ENCODE results near the gene PGC. TPM values are rescaled to one million over a fixed set of nuclear protein-coding genes. Genes with fewer than 3 reads are reported as not detected.

Gene PGC
- total and polyA plus RNA-seq, 9 donors: 0.53 to 0.94 (median 0.81) TPM; not detected in 6

DNA sequence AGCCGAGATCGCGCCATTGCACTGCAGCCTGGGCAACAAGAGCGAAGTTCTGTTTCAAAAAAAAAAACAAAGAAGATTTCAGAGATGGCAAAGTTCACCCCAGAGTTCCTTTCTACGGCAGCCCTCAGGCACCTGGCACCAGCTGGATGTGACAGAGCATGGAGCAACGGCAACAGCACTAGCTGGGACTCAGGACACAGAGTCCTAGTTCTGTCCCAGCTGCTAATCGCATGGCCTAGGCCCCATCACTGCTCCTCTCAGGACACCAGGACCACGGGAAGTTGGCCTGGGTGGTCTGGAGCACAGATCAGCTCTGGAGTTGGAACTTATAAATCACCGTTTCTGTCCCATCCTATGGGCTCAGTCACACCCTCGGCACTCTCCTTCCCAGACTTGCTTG lies 1.1 kb downstream of the PGC start:
- H3K4me3 ChIP-seq: no peak overlapping the region
- no peak for TF ChIP-seq EP300 (IDR thresholded peaks at IDR 0.05)
- no peak for TF ChIP-seq POLR2A (IDR thresholded peaks at IDR 0.05)
- H3K36me3 ChIP-seq: no peaks in the 10 kb centered on the region
- no peaks in the 10 kb centered on the region for H3K9me3 ChIP-seq
- 85 to 94% (median 86%) methylated on average over 10 of the region's 10 CpGs for WGBS, 3 donors
- no peaks in the 10 kb centered on the region for H3K27me3 ChIP-seq
- H3K4me1 ChIP-seq (ENCODE audit: insufficient read depth): no peaks in the 10 kb centered on the region
- no peak overlapping the region for H3K27ac ChIP-seq
- intact Hi-C loops (cut with DNase I): no loop called here
- DNase-seq: no peak

DNA sequence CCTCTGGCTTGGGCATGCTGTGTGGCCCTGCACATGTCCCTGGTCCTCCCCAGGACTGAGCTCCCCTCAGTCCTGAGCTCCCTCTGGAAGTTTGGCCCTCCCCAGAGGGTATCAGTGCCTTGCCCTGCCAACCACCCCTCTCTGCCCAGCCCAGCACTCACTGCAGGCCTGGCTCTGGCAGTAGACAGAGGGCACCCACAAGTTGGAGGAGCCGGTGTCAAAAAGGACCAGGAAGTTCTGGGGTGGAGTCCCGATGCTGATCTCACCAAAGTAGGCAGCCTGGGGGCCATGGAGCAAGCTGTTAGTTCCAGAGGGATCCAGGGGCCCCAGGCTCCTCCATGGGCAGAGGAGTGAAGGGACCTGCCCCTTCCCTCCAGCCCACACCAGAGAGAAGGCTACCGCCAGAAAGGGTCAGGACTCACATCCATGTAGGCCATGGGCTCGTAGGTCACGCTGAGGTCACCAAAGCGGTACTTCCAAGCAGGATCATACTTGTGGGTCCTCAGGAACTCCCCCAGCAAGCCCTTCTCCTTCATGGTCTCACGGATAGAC lies 2.9 kb downstream of the PGC start:
- Histone ChIP-seq H3K36me3 (no peaks in the 10 kb centered on the region), H3K4me3 (no peak overlapping the region), H3K9me3 (no peaks in the 10 kb centered on the region), H3K4me1 (ENCODE audit: insufficient read depth) (no peaks in the 10 kb centered on the region), H3K27me3 (no peaks in the 10 kb centered on the region), H3K27ac (no peak overlapping the region)
- WGBS, 3 donors: 82 to 89% (median 82%) methylated on average over 7 of the region's 7 CpGs
- intact Hi-C loops (cut with DNase I): no loop called here
- TF ChIP-seq, protein P1, sequence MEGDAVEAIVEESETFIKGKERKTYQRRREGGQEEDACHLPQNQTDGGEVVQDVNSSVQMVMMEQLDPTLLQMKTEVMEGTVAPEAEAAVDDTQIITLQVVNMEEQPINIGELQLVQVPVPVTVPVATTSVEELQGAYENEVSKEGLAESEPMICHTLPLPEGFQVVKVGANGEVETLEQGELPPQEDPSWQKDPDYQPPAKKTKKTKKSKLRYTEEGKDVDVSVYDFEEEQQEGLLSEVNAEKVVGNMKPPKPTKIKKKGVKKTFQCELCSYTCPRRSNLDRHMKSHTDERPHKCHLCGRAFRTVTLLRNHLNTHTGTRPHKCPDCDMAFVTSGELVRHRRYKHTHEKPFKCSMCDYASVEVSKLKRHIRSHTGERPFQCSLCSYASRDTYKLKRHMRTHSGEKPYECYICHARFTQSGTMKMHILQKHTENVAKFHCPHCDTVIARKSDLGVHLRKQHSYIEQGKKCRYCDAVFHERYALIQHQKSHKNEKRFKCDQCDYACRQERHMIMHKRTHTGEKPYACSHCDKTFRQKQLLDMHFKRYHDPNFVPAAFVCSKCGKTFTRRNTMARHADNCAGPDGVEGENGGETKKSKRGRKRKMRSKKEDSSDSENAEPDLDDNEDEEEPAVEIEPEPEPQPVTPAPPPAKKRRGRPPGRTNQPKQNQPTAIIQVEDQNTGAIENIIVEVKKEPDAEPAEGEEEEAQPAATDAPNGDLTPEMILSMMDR (IDR thresholded peaks at IDR 0.05): no peak
- TF ChIP-seq POLR2A (IDR thresholded peaks at IDR 0.05) (no peak), EP300 (IDR thresholded peaks at IDR 0.05) (no peak)
- no peak for DNase-seq

DNA sequence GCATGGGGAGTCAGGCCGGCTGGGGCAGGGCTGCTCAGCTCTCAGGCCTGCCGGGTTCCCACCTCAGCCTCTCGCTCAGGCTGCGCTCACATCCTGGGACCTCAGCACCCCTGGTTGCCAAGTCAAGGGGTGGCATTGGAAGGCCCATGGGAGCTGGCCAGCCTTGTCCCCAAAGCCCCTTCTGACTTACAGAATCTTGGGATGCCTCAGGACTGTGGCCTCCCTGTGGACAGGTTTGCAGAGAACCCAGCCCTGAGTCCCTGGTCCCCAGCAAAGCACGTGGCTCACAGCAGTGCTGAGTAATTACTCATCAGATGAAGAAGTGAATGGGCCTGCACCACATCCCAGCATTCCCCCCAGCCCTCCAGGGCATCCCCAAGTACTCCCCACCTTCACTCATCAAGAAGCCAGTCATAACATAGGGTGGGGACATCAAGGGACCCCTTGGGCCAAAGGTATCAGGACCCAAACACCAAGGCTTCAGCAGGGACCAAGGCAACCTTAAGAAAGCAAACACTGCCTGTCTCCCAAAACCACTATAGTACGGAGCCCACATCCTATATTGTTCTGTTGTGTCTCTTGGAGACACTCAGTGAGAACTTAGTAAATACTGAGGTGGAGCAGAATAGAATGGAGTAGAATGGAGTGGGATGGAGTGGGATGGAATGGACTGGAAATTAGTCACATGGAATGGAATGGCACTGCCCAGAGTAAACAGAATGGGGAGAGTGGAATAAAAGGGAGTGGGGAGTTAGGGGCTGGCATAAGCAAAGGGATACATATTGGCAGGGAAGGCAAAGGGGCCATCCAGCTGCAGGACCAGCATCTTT lies 3.6 kb downstream of the PGC start:
- no peak overlapping the region for H3K4me3 ChIP-seq
- 83 to 86% (median 85%) methylated on average over 6 of the region's 6 CpGs for WGBS, 3 donors
- no peaks in the 10 kb centered on the region for H3K36me3 ChIP-seq
- intact Hi-C loops (cut with DNase I): no loop called here
- H3K4me1 ChIP-seq (ENCODE audit: insufficient read depth): no peaks in the 10 kb centered on the region
- no peak overlapping the region for H3K27ac ChIP-seq
- no peaks in the 10 kb centered on the region for H3K27me3 ChIP-seq
- DNase-seq: no peak
- no peaks in the 10 kb centered on the region for H3K9me3 ChIP-seq
- no peak for TF ChIP-seq EP300 (IDR thresholded peaks at IDR 0.05)
- TF ChIP-seq POLR2A (IDR thresholded peaks at IDR 0.05): no peak
- TF ChIP-seq, protein P1 (IDR thresholded peaks at IDR 0.05): no peak

DNA sequence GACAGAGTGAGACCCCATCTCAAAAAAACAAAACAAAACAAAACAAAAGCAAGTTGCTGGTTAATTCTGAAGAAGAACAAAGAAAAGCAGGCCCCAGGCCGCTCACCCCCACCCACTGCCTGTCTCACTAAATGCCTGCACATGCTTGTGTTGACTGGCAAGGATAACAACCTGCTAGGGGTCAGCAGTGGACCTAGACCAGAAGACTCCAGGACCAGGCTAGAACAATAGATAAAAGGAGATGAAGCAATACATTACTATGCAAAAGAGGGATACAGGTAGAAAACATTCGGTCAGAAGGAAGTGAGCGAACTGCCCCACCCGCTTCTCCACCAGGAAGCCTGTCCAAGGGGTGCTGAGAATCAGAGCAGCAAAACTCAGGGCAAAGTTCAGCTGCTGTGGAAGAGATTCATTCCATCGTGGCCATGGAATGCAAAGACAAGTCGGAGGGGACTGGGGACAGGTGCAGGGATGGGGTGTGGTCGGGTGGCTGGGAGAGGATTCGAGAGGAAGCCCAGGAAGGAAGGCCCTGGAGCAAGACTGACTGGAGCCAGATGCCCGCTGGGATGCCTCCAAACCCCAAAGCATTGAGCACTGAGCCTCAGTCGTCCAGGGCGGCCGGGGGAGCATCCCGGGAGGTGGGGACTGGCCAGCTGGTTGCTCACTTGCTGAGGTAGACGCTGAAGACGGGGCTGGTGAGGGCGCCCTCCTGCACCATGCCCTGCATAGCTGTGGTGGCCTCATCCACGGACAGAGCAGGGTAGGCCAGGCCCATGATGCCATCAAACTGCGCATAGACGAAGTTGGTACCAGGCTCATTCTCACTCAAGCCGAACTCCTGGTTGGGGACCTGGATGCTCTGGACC lies 5.3 kb downstream of the PGC start:
- H3K27ac ChIP-seq: no peak overlapping the region
- no peaks in the 10 kb centered on the region for H3K4me1 ChIP-seq (ENCODE audit: insufficient read depth)
- TF ChIP-seq EP300 (IDR thresholded peaks at IDR 0.05): no peak
- no peak for TF ChIP-seq POLR2A (IDR thresholded peaks at IDR 0.05)
- TF ChIP-seq, protein P1 (IDR thresholded peaks at IDR 0.05): no peak
- WGBS, 3 donors: 81 to 82% (median 82%) methylated on average over 20 of the region's 20 CpGs
- H3K27me3 ChIP-seq: no peaks in the 10 kb centered on the region
- no peak overlapping the region for H3K4me3 ChIP-seq
- DNase-seq: no peak
- H3K36me3 ChIP-seq: no peaks in the 10 kb centered on the region
- H3K9me3 ChIP-seq: no peaks in the 10 kb centered on the region
- intact Hi-C loops (cut with DNase I): no loop called here

Measured in ovary (tissue), 9 donors.